ENCODE results near the gene IGSF21.

Gene IGSF21

DNA sequence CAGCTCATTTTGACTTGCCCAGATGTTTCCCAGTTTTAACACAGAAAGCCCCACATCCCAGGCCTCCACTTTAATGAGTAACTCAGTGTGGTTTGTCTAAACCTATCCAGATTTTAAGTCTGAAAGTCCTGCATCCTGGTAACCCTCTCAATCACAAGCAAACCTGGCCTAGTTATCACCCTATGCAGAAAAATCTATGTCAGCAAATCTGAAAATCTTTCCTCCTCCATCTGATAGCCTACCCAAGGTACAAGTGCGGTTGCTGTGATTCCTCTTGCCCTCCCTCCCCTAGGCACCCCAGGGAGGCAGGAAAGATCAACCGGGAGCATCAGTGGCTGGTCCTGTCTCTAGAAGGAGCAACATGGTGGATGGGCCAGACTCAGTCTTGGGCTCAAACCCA, 163.7 kb downstream of the IGSF21 start:
- DNase-seq: no peak

DNA sequence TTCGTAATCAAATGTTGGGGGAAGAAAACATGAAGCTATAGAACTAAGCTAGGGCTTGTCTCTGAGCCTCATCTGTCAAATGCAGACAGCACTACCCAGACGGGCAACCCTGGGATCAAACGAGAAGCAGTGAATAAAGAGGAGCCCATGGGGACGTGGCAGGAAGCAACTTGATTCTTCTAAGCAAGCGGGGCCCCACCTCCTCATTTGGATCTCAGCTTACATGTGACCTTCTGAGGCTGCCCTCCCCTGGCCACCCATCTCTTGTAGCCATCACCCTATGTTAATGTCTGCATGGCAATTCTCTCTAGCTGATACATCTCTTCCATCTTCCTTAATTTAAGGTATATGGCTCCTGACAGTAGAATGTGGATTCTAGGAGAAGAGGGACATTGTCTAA, 171.3 kb downstream of the IGSF21 start:
- no peak for DNase-seq

- DNase-seq: no peak
These were observed 171.9 kb downstream of the IGSF21 start for GRCh38 chr1:18279351-18280074.

- no peak for DNase-seq
These were observed 173.4 kb downstream of the IGSF21 start for GRCh38 chr1:18280956-18281355.

DNA sequence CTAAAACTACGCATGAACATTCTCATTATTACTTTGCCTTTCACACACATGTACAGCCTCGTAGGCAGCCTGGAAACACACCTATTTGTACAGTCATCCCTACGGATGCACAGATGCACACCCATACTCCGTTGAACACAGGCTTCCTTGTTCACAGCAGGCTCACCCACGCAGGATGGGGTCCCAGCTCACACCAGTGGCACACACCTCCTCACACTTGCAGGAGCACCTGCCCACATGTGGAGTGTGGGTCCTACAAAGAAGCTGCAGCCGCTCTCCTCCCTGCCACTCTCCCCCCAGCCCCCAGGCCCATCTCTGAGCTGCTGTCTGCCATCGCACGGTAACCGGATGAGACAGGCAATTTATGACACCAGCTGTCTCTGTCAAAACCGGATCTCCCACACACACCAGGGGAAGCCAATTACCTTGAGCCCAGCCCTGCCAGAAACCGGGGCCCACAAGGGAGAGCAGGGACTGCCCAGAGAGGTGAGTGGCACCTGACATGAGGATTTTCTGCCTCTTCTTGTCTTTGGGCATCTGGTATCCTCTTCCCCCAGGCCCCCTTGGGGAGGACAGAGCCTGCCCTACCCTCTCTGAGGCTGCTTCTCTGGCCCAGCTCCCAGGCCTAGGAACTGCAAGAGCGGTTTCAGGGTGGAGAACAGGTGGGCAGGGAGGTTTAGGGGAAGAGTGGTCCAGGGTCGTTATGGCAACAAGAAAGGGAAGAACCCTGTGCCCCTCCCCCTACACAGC, 175.4 kb downstream of the IGSF21 start:
- no peak for DNase-seq

- DNase-seq: no peak
These were observed 176.2 kb downstream of the IGSF21 start for GRCh38 chr1:18283601-18284385.

DNA sequence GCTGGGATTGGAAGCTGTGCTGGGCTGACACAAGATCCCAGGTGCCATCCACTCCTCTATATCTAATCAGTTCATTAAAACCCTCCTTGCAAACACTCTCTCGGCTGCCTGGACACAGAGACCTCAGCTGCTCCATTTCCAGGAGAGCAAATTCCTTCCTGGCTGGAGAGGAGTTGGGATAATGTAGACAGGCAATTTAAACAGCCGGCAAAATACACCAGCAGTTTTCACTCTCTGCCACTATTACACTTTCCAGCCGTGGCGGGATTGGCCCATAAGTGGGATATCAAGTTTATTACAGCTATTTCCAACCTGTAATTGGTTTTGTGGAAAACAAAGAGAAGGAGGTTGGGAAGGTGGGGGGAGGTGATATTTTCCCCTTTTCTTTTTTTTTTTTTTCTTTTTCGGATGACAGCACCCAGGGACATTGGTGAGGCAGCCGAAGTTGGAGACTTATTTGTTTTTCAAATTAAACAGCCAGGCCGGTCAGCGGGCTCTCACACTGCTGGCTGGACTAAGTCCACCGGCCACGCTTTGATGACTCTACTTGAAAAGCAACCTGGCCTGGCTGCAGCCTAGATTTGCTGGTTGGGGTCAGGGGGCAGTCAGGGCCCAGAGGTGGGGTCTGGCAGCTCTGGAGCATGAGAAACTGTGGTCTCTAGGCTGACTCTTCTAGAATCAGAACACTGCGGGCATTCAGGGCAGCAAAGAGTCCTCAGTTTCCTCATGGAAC, 177.4 kb downstream of the IGSF21 start:
- DNase-seq: no peak

GRCh38 chr1:18285538-18285924, 177.9 kb downstream of the IGSF21 start:
- DNase-seq: no peak

GRCh38 chr1:18288722-18289121, 181.1 kb downstream of the IGSF21 start:
- no peak for DNase-seq

GRCh38 chr1:18289597-18289996, 182.0 kb downstream of the IGSF21 start:
- DNase-seq: no peak

DNA sequence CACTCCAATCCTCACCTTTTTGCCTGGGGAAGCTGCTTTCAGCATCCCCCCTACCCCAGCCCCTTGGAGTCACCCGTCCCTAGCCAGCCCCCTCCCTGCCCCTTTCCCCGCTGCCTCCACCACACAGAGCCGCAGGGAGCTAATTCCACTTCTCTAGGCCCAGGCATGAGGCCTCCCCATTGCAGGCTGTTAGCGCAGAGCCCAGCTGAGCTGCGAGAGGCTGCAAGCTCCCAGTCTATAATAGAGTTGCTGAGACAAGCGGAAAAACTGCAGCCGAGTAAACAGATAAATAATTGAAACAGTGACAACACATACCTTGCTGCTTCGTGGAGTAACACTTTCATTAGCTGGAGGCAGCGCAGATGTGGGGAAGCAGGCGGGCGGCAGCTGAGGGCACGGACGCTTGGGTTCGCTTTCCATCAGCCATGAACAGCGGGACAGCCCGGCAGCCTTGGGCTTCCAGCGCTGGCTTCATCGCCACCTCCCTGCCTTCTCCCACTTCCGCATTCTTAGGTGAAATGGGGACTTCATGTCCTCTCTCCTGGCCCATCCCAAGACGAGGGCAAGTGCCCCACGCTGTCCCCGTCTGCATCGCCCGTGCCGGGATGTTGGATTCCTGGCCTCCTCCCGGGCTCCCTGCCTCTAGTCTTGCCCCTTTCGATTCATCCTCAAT, 183.3 kb downstream of the IGSF21 start:
- DNase-seq: no peak

GRCh38 chr1:18292531-18292930, 184.9 kb downstream of the IGSF21 start:
- no peak for DNase-seq

GRCh38 chr1:18293291-18293690, 185.7 kb downstream of the IGSF21 start:
- no peak for DNase-seq

- no peak for DNase-seq
These were observed 187.0 kb downstream of the IGSF21 start for GRCh38 chr1:18294437-18295176.

GRCh38 chr1:18297896-18298648, 190.5 kb downstream of the IGSF21 start:
- no peak for DNase-seq

GRCh38 chr1:18299441-18300338, 192.1 kb downstream of the IGSF21 start:
- no peak for DNase-seq

DNA sequence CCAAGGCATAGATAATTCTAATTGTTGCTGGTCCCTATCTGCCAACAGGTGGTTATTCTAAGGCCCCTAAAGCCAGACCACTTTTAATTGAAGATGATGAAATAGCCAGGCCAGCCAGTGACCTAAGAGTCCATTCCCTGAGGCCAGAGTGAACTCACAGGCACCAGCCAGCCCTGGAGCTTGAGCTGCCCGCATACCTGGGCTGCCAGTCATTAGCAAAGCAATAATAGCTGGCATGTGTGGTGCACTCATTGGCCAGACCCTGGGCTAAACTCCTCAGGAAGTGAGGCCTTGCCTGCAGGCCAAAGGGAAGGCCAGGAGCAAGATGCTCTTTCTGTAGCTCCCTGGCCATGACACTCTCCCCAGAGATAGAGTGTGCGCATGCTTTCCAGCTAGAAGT, 192.8 kb downstream of the IGSF21 start:
- no peak for DNase-seq

- no peak for DNase-seq
These were observed 195.3 kb downstream of the IGSF21 start for GRCh38 chr1:18302788-18303413.

GRCh38 chr1:18304151-18304869, 196.7 kb downstream of the IGSF21 start:
- no peak for DNase-seq
